MCF 10A (cell line): ENCODE data around the gene ARHGEF3. TPM values are rescaled to one million over a fixed set of nuclear protein-coding genes. Genes with fewer than 3 reads are reported as not detected.

ENCODE experiments used
- BruUV-seq: library from RNA; stranded (reverse); fragments of 400-500 nt; replicated peaks from 2 replicates; lab custom pipeline; 2021; lab: Mats Ljungman, UMichigan
- CTCF ChIA-PET: fragments of 300-600 bp; sonication (Branson Sonifier 250); formaldehyde crosslinking; extraction: SDS; loops from one replicate; lab custom pipeline; 2021; ENCODE audit warnings: antibody characterized with exemption, inconsistent platforms; lab: Yijun Ruan, JAX
- POLR2A ChIA-PET: fragments of 300-600, 350-650 bp; sonication (Branson Sonifier 250); formaldehyde crosslinking; extraction: SDS; loops from one replicate; lab custom pipeline; 2020; ENCODE audit warnings: antibody characterized with exemption, inconsistent platforms; lab: Yijun Ruan, JAX
- DNase-seq: peaks from one replicate; pipeline ENCODE4 v3.0.0-alpha.2; 2018; ENCODE audit not compliant: unreplicated experiment
- H3K27ac Mint-ChIP-seq: one replicate; pipeline ENCODE4 v1.8.0; 2022; ENCODE audit warnings: mild to moderate bottlenecking, low read depth, mixed read lengths; ENCODE audit not compliant: unreplicated experiment
- H3K27me3 Mint-ChIP-seq: one replicate; pipeline ENCODE4 v1.8.0; 2022; ENCODE audit warnings: mixed read lengths; ENCODE audit not compliant: insufficient read depth, unreplicated experiment
- H3K36me3 Mint-ChIP-seq: one replicate; pipeline ENCODE4 v1.8.0; 2022; ENCODE audit warnings: mild to moderate bottlenecking, moderate library complexity, mixed read lengths; ENCODE audit not compliant: insufficient read depth, unreplicated experiment
- H3K4me1 Mint-ChIP-seq: one replicate; pipeline ENCODE4 v1.8.0; 2022; ENCODE audit warnings: mixed read lengths; ENCODE audit not compliant: insufficient read depth, unreplicated experiment
- H3K4me3 Mint-ChIP-seq: one replicate; pipeline ENCODE4 v1.8.0; 2022; ENCODE audit warnings: mild to moderate bottlenecking, moderate library complexity, mixed read lengths; ENCODE audit not compliant: unreplicated experiment
- H3K9me3 Mint-ChIP-seq: one replicate; pipeline ENCODE4 v1.8.0; 2022; ENCODE audit warnings: mixed read lengths; ENCODE audit not compliant: unreplicated experiment
- intact Hi-C: fragments of 100-400 bp; cut with micrococcal nuclease; formaldehyde crosslinking; loops from 2 replicates; pipeline ENCODE4 v1.14.1; 2022
- total RNA-seq: library from RNA; stranded (reverse); gene quantifications from 2 replicates; pipeline ENCODE4 v1.2.3, GENCODE V29; 2022
- TF ChIP-seq, protein P1 (sequence below): fragments of 200-600 bp; IDR thresholded peaks from one replicate; pipeline ENCODE4 v1.8.0; 2022; ENCODE audit warnings: antibody characterized with exemption, mild to moderate bottlenecking; ENCODE audit not compliant: unreplicated experiment

Gene ARHGEF3
- total RNA-seq, 1 experiment from 2014 or later: 10.6 TPM

GRCh38 chr3:56680054-56680580 lies 121.6 kb downstream of the ARHGEF3 start:
- no TSS peak for BruUV-seq
- H3K4me3 Mint-ChIP-seq: no peak overlapping the region
- TF ChIP-seq, protein P1, sequence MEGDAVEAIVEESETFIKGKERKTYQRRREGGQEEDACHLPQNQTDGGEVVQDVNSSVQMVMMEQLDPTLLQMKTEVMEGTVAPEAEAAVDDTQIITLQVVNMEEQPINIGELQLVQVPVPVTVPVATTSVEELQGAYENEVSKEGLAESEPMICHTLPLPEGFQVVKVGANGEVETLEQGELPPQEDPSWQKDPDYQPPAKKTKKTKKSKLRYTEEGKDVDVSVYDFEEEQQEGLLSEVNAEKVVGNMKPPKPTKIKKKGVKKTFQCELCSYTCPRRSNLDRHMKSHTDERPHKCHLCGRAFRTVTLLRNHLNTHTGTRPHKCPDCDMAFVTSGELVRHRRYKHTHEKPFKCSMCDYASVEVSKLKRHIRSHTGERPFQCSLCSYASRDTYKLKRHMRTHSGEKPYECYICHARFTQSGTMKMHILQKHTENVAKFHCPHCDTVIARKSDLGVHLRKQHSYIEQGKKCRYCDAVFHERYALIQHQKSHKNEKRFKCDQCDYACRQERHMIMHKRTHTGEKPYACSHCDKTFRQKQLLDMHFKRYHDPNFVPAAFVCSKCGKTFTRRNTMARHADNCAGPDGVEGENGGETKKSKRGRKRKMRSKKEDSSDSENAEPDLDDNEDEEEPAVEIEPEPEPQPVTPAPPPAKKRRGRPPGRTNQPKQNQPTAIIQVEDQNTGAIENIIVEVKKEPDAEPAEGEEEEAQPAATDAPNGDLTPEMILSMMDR: no peak
- no peak overlapping the region for H3K27ac Mint-ChIP-seq
- ChIA-PET CTCF (interaction anchor here (1.2 kb wide), 1 partner anchor 315 kb away, joined by 4 read pairs; no protein-coding TSS in a partner anchor), POLR2A (interaction anchor here (2.0 kb wide), 1 partner anchor 12 kb away, joined by 5 read pairs; no protein-coding TSS in a partner anchor)
- no peaks in the 10 kb centered on the region for H3K27me3 Mint-ChIP-seq
- peaks cover 28% of the 10 kb centered on the region for H3K36me3 Mint-ChIP-seq
- peaks cover 13% of the 10 kb centered on the region for H3K4me1 Mint-ChIP-seq
- DNase-seq: no peak
- H3K9me3 Mint-ChIP-seq: no peaks in the 10 kb centered on the region
- intact Hi-C loops: no loop called here

Other genes with a start within 250 kb of the ARHGEF3 start
- gene CCDC66, start 244.8 kb downstream of the ARHGEF3 start, total RNA-seq: 28.6 and 34.5 TPM in 2 replicates
- gene TASOR, start 118.7 kb downstream of the ARHGEF3 start, total RNA-seq: 77.3 and 77.7 TPM in 2 replicates